IPS-20b (cell line): Measurements from ENCODE around the gene PIN1.

Experiments
- H3K27ac ChIP-seq: one replicate; pipeline ENCODE4 v1.5.1; 2013; ENCODE audit warnings: low read length
- H3K27me3 ChIP-seq: 2 replicates; pipeline ENCODE4 v1.6.1; 2013; ENCODE audit warnings: mild to moderate bottlenecking, low read length, inconsistent platforms; ENCODE audit not compliant: insufficient read depth
- H3K36me3 ChIP-seq: 2 replicates; pipeline ENCODE4 v1.6.1; 2013; ENCODE audit warnings: low read depth, mild to moderate bottlenecking, inconsistent platforms, low read length, moderate library complexity; ENCODE audit not compliant: insufficient read depth
- H3K4me1 ChIP-seq: 2 replicates; pipeline ENCODE4 v1.6.1; 2013; ENCODE audit warnings: mild to moderate bottlenecking, control low read depth, inconsistent platforms, low read length, moderate library complexity; ENCODE audit not compliant: insufficient read depth
- H3K4me3 ChIP-seq: 2 replicates; pipeline ENCODE4 v1.5.1; 2013; ENCODE audit warnings: mild to moderate bottlenecking, low read length, inconsistent platforms
- H3K9ac ChIP-seq: 2 replicates; pipeline ENCODE4 v1.6.1; 2013; ENCODE audit warnings: low read depth, mild to moderate bottlenecking, inconsistent platforms, low read length, moderate library complexity
- H3K9me3 ChIP-seq: 2 replicates; pipeline ENCODE4 v1.6.1; 2013; ENCODE audit warnings: mild to moderate bottlenecking, low read depth, low read length, inconsistent platforms; ENCODE audit not compliant: insufficient read depth

The PIN1 gene

GRCh38 chr19:9877780-9878510, 42.8 kb downstream of the PIN1 start:
- no peak overlapping the region for H3K9ac ChIP-seq
- H3K27ac ChIP-seq, result no peak overlapping the region
- no peak overlapping the region for H3K4me3 ChIP-seq
- no peaks in the 10 kb centered on the region for H3K36me3 ChIP-seq
- no peaks in the 10 kb centered on the region for H3K4me1 ChIP-seq
- H3K9me3 ChIP-seq, result no peaks in the 10 kb centered on the region
- H3K27me3 ChIP-seq, result no peaks in the 10 kb centered on the region

GRCh38 chr19:9878511-9879196, 43.5 kb downstream of the PIN1 start:
- H3K27me3 ChIP-seq, result no peaks in the 10 kb centered on the region
- H3K4me1 ChIP-seq, result no peaks in the 10 kb centered on the region
- H3K9ac ChIP-seq, result no peak overlapping the region
- H3K36me3 ChIP-seq, result no peaks in the 10 kb centered on the region
- no peak overlapping the region for H3K27ac ChIP-seq
- no peak overlapping the region for H3K4me3 ChIP-seq
- no peaks in the 10 kb centered on the region for H3K9me3 ChIP-seq

DNA sequence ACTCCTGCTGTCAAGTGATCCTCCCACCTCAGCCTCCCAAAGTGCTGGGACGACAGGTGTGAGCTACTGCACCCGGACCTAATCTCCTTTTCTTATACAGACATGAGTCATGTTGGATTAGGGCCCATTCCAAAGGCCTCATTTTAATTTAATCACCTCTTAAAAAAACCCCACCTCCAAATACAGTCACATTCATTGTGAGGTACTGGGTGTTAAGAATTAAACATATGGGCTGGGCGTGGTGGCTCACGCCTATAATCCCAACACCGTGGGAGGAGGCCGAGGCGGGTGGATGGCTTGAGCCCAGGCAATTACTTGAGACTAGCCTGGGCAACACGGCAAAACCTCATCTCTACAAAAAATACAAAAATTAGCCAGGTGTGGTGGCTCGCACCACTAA, 46.6 kb downstream of the PIN1 start:
- H3K4me1 ChIP-seq, result no peaks in the 10 kb centered on the region
- H3K36me3 ChIP-seq, result no peaks in the 10 kb centered on the region
- no peaks in the 10 kb centered on the region for H3K27me3 ChIP-seq
- no peaks in the 10 kb centered on the region for H3K9me3 ChIP-seq
- H3K4me3 ChIP-seq, result no peak overlapping the region
- no peak overlapping the region for H3K9ac ChIP-seq
- H3K27ac ChIP-seq, result no peak overlapping the region

GRCh38 chr19:9883231-9883758, 48.2 kb downstream of the PIN1 start:
- Histone ChIP-seq H3K27me3 (no peaks in the 10 kb centered on the region), H3K36me3 (no peaks in the 10 kb centered on the region), H3K9ac (no peak overlapping the region), H3K27ac (no peak overlapping the region), H3K9me3 (no peaks in the 10 kb centered on the region), H3K4me1 (no peaks in the 10 kb centered on the region), H3K4me3 (no peak overlapping the region)

- no peak overlapping the region for H3K4me3 ChIP-seq
- H3K4me1 ChIP-seq, result no peaks in the 10 kb centered on the region
- no peaks in the 10 kb centered on the region for H3K36me3 ChIP-seq
- no peak overlapping the region for H3K9ac ChIP-seq
- no peaks in the 10 kb centered on the region for H3K9me3 ChIP-seq
- no peaks in the 10 kb centered on the region for H3K27me3 ChIP-seq
- H3K27ac ChIP-seq, result no peak overlapping the region
Measured at GRCh38 chr19:9883764-9884163, 48.6 kb downstream of the PIN1 start.

- H3K4me3 ChIP-seq, result no peak overlapping the region
- H3K9me3 ChIP-seq, result no peaks in the 10 kb centered on the region
- no peak overlapping the region for H3K9ac ChIP-seq
- H3K27ac ChIP-seq, result no peak overlapping the region
- no peaks in the 10 kb centered on the region for H3K27me3 ChIP-seq
- no peaks in the 10 kb centered on the region for H3K4me1 ChIP-seq
- no peaks in the 10 kb centered on the region for H3K36me3 ChIP-seq
Measured at GRCh38 chr19:9885077-9885552, 50.0 kb downstream of the PIN1 start.

GRCh38 chr19:9891609-9892373, 56.7 kb downstream of the PIN1 start:
- Histone ChIP-seq H3K9me3 (no peaks in the 10 kb centered on the region), H3K27me3 (no peaks in the 10 kb centered on the region), H3K9ac (no peak overlapping the region), H3K4me3 (no peak overlapping the region), H3K4me1 (no peaks in the 10 kb centered on the region), H3K36me3 (no peaks in the 10 kb centered on the region), H3K27ac (no peak overlapping the region)
